Liver (tissue), 3 donors: ENCODE measurements around the gene RUSC2.

ENCODE experiments used
- FOXA1 ChIP-seq: IDR thresholded peaks from 2 replicates; pipeline ENCODE4 v1.6.1; 2016; ENCODE audit warnings: antibody characterized with exemption
- GABPA ChIP-seq, 2 donors: IDR thresholded peaks in 1 of 2; conservative IDR thresholded peaks in 1 of 2; 2 replicates each; pipeline ENCODE4 v1.6.1; 2016; ENCODE audit warnings: antibody characterized with exemption in 2 of 2, mild to moderate bottlenecking in 1 of 2, moderate library complexity in 1 of 2
- HNF4A ChIP-seq, 2 donors: conservative IDR thresholded peaks; 2 replicates each; pipeline ENCODE4 v1.6.1; 2016; ENCODE audit warnings: antibody characterized with exemption in 2 of 2, mild to moderate bottlenecking in 2 of 2
- JUND ChIP-seq, 2 donors: IDR thresholded peaks; 2 replicates each; pipeline ENCODE4 v1.6.1; 2016; ENCODE audit warnings: antibody characterized with exemption in 2 of 2
- MAX ChIP-seq: IDR thresholded peaks from 2 replicates; pipeline ENCODE4 v1.6.1; 2016; ENCODE audit warnings: antibody characterized with exemption
- NR2F2 ChIP-seq: IDR thresholded peaks from 2 replicates; pipeline ENCODE4 v1.6.1; 2016; ENCODE audit warnings: antibody characterized with exemption
- RAD21 ChIP-seq, 2 donors: IDR thresholded peaks; 2 replicates each; pipeline ENCODE4 v1.6.1; 2016; ENCODE audit warnings: antibody characterized with exemption in 2 of 2, mild to moderate bottlenecking in 2 of 2
- RXRA ChIP-seq, 2 donors: IDR thresholded peaks; 2 replicates each; pipeline ENCODE4 v1.6.1; 2017 to 2018; ENCODE audit warnings: antibody characterized with exemption in 2 of 2, mild to moderate bottlenecking in 1 of 2
- SP1 ChIP-seq: IDR thresholded peaks from 2 replicates; pipeline ENCODE4 v1.6.1; 2018; ENCODE audit warnings: antibody characterized with exemption, mild to moderate bottlenecking
- TAF1 ChIP-seq: conservative IDR thresholded peaks from 2 replicates; pipeline ENCODE4 v1.6.1; 2016; ENCODE audit warnings: antibody characterized with exemption, mild to moderate bottlenecking
- YY1 ChIP-seq: IDR thresholded peaks from 2 replicates; pipeline ENCODE4 v1.6.1; 2016; ENCODE audit warnings: antibody characterized with exemption, mild to moderate bottlenecking
- ZBTB33 ChIP-seq: IDR thresholded peaks from 2 replicates; pipeline ENCODE4 v1.6.1; 2016; ENCODE audit warnings: antibody characterized with exemption
- TF ChIP-seq, protein P1 (sequence below): fragments of 150-350 bp; IDR thresholded peaks from 2 replicates; pipeline ENCODE4 v1.5.1; 2017; ENCODE audit warnings: improper control_type of control experiment, low read depth, low read length; ENCODE audit not compliant: missing input control
- TF ChIP-seq, protein P2 (sequence below): IDR thresholded peaks from 2 replicates; pipeline ENCODE4 v1.6.1; 2016; ENCODE audit warnings: antibody characterized with exemption
- donor health status: healthy.
- donor health status: healthy.

GRCh38 chr9:35476596-35476995, 13.3 kb upstream of the RUSC2 start:
- TF ChIP-seq RXRA (IDR thresholded peaks at IDR 0.05) (no peak), MAX (no peak), GABPA (IDR thresholded peaks at IDR 0.05 in 1 of 2, conservative IDR thresholded peaks at IDR 0.05 in 1 of 2) (no peak), NR2F2 (no peak), TAF1 (no peak), JUND (IDR thresholded peaks at IDR 0.05) (no peak), SP1 (no peak), ZBTB33 (no peak), HNF4A (conservative IDR thresholded peaks at IDR 0.05) (no peak), RAD21 (IDR thresholded peaks at IDR 0.05) (no peak), FOXA1 (no peak), YY1 (no peak)
- TF ChIP-seq, protein P1, sequence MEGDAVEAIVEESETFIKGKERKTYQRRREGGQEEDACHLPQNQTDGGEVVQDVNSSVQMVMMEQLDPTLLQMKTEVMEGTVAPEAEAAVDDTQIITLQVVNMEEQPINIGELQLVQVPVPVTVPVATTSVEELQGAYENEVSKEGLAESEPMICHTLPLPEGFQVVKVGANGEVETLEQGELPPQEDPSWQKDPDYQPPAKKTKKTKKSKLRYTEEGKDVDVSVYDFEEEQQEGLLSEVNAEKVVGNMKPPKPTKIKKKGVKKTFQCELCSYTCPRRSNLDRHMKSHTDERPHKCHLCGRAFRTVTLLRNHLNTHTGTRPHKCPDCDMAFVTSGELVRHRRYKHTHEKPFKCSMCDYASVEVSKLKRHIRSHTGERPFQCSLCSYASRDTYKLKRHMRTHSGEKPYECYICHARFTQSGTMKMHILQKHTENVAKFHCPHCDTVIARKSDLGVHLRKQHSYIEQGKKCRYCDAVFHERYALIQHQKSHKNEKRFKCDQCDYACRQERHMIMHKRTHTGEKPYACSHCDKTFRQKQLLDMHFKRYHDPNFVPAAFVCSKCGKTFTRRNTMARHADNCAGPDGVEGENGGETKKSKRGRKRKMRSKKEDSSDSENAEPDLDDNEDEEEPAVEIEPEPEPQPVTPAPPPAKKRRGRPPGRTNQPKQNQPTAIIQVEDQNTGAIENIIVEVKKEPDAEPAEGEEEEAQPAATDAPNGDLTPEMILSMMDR = no peak
- TF ChIP-seq, protein P2, sequence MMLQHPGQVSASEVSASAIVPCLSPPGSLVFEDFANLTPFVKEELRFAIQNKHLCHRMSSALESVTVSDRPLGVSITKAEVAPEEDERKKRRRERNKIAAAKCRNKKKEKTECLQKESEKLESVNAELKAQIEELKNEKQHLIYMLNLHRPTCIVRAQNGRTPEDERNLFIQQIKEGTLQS = no peak
